HG03175 (cell line): ENCODE data around the gene ZMIZ1.

ENCODE experiments used
- ATAC-seq: cut with Tn5 transposase; IDR thresholded peaks from one replicate; pipeline ENCODE4 v1.9.1; 2021; ENCODE audit warnings: mild to moderate bottlenecking, moderate library complexity; ENCODE audit not compliant: unreplicated experiment

ZMIZ1 gene

GRCh38 chr10:79146611-79147130, 77.9 kb downstream of the ZMIZ1 start:
- ATAC-seq, result no peak

DNA sequence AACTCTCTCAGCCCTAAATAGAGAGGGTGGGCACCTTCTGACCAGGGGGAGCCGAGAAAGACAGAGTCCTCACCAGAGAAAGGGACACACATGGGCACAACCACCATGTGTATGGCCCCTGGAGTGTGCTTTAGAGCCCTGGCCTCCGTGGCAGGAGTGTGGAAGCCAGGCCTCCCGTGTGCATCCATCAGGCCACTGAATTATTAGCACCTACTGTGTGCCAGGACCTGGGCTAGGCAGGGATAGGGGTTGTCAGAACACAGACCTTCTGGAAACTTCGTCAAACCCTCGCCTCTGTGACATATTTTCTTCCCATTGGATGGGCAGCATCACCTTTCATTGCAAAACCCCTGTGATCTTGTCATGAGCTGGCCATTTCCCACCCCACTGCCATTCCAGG, 78.5 kb downstream of the ZMIZ1 start:
- no peak for ATAC-seq

- ATAC-seq, result no peak
Measured at GRCh38 chr10:79147796-79148451, 79.2 kb downstream of the ZMIZ1 start.

GRCh38 chr10:79148452-79149344, 79.9 kb downstream of the ZMIZ1 start:
- no peak for ATAC-seq

DNA sequence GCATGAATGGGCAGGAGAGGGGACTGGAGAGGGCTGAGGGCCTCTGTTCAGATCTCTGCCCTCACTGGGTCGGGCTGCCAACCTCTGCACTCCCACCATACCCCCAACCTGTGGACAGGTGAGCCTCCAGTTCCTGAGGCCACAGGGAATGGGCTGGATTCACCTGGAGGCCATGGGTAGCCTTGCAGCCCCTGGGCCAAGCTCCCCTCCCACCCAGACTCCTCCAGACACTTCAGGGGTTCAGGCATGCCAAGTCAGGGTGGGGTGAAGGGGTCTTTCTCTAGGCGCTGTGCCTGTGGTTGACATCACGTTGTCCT, 80.5 kb downstream of the ZMIZ1 start:
- ATAC-seq, result no peak

DNA sequence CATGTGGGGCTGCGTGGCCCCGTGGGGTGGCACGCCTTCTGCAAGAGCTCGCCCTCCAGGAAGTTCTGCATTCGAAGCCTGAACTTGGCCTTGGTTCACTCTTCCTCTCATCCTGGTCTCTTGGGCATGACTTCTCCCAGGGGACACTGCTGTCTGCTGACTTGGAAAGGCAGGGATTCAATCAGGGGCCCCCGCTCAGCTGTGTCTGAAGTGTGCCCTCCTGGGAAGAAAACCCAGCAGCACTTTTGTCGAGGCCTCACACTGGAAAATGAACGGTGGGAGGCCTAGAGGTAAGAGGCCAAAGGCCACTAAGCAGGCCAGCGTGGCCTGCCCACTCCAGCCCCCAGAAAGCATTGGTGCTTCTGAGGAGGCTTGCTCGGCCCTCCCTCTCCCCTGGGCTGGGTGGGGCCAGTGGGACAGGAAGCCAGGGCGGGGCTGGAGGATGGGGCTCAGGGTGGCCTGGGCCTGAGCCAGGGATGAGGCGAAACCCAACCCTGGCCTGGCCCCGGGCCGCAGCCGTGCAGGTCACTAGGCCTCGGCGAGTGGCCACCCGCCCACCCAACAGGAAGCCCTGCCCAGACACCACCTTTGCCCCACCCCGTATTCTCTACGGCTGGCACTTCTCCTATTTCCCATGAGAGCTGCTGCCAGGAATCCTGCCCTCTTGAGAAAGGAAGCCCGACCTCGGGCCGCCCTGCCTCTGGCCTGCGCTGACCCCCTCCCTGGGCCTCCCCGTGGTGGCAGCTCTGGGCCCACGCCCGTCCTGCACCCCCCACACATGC, 81.1 kb downstream of the ZMIZ1 start:
- ATAC-seq, result peak; percentile 87

DNA sequence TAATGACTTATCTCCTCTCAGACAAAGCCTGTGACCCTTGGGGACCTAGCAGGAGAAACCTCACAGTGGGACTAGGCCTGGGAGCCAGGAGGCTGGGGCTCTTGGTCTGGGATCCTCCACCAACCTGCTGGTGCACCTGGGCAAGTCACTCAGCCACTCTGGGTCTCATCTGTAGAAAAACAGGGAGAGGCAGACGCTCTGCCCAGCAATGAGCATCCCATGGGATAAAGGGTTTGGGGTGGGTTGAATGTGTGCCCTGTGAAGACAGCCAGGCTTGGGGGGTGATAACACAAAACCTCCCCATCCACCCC, 81.6 kb downstream of the ZMIZ1 start:
- ATAC-seq, result peak; percentile 11

- ATAC-seq, result no peak
Measured at GRCh38 chr10:79152423-79152817, 83.7 kb downstream of the ZMIZ1 start.

DNA sequence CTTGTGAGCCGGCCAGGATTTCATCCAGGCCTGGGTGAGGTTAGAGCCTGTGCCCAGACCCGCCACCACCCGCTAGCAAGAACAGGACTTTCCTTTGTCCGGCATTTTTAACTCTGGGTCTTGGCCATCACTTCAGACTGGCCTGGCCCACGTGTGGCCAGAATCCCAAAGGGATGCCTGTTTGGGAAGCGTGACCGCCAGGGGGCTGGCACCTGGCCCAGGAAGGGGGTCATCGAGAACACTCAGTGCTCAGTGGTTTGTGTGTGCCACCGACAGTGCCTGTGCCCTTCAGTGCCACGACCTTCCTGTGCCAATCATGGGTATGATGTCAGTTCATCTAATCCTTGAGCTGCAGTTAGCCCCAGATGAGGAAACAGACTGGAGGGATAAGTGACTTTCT, 85.0 kb downstream of the ZMIZ1 start:
- no peak for ATAC-seq

- ATAC-seq, result no peak
Measured at GRCh38 chr10:79155301-79156081, 86.7 kb downstream of the ZMIZ1 start.

DNA sequence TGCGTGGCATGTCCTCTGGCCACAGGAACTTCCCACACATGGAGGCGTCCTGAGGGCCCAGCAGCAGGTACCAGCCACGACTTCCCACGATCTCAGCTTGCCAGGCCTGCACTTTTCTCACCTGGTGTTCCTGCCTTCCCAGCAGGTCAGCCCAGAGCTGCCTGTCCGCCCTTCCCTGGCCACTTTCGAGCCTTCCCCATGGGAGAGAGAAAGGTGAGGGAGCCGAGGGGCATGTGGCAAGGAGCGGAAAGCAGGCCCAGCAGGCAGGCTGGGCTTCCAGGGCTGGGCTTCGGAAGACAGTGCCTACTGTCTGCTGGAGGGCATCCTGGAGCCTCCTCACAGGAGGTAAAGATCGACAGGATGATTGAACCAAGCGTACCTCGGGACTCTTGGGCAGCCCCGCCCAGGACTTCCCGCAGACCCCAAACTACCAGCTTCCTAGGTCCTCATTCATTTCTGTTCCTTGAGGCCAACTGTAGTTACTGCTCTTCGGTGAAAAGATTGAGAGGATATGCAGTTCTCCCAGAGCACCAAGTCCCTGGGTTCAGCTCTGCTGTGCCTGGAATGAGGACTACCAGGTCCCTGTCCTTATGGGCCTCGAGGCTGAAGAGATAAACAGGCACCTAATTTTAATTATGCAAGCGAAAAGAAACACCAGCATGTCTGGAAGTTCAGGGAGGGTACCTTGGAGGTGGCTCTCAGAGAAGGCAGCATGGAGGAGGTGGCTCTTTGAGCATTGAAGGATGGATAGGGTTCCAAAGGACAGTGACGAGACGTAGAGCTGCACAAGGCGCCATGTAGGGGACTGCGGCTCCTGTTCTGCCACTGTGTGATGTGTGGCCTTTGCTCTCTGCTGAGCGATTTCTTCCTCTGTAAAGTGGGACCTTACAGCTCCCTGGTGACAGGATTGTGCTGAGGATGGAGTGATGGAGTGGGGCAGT, 87.8 kb downstream of the ZMIZ1 start:
- no peak for ATAC-seq

GRCh38 chr10:79158004-79158340, 89.2 kb downstream of the ZMIZ1 start:
- no peak for ATAC-seq

- ATAC-seq, result no peak
Measured at GRCh38 chr10:79158402-79159097, 89.8 kb downstream of the ZMIZ1 start.

- no peak for ATAC-seq
Measured at GRCh38 chr10:79159141-79159651, 90.4 kb downstream of the ZMIZ1 start.

GRCh38 chr10:79159785-79160184, 91.0 kb downstream of the ZMIZ1 start:
- ATAC-seq, result no peak

DNA sequence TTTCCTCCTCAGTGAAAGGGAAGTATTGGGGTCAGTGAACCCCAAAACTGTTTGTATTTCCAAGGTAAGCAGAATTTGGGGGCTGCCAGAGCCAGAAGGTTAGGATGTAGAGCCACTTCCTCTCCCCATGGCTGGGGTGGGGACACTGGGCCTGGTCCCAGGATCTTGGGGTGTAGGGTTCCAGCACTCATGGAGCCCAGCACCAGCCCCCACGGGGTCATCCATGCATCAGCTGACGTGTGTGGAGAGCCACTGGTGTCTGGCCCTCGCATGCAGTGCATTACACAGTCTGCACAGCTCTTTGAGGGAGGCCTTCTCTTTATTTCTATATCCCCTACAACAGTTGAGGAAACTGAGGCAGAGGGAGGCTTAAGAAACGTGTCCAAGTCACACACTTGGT, 91.4 kb downstream of the ZMIZ1 start:
- no peak for ATAC-seq

GRCh38 chr10:79161557-79161956, 92.8 kb downstream of the ZMIZ1 start:
- ATAC-seq, result no peak

DNA sequence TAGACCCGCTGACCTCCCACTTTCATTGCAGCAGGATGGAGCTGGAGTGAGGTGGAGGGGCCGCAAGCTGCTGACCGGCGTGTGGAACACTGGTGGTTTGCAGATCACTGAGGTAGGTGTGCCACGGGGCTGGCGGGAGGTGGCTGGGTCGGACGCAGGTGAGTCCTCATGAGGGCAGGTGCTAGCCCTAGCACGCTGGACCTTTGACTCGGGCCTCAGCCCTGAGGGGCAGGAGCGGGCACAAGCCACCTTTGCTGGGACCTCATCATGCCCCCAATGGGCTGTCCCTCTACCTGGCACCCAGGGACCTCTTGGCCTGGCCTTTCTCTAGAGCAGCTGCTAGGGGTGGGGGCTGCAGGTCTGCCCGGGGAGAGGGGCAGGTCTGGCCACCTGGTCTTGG, 93.3 kb downstream of the ZMIZ1 start:
- ATAC-seq, result no peak
